Measurements from ENCODE around the gene CNOT6.

DNA sequence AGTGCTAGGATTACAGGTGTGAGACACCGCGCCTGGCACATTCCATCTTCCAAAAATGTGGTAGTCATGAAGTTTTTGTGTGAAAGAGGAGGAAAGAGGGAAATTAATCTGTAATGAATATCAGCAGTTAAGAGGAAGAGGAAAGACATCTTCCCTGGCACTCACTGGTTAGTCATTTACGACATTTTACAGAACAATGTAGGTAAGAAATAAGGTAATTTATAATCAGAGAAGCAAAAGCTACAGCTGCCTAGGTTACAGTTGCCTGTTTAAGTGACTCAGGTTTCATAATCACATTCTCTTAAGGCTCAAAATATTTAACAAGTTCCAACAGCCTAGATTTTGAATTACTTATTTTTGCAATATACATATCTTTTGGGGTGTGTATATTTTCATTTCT is 26.9 kb downstream of the CNOT6 start:
- TF ChIP-seq, protein P1, sequence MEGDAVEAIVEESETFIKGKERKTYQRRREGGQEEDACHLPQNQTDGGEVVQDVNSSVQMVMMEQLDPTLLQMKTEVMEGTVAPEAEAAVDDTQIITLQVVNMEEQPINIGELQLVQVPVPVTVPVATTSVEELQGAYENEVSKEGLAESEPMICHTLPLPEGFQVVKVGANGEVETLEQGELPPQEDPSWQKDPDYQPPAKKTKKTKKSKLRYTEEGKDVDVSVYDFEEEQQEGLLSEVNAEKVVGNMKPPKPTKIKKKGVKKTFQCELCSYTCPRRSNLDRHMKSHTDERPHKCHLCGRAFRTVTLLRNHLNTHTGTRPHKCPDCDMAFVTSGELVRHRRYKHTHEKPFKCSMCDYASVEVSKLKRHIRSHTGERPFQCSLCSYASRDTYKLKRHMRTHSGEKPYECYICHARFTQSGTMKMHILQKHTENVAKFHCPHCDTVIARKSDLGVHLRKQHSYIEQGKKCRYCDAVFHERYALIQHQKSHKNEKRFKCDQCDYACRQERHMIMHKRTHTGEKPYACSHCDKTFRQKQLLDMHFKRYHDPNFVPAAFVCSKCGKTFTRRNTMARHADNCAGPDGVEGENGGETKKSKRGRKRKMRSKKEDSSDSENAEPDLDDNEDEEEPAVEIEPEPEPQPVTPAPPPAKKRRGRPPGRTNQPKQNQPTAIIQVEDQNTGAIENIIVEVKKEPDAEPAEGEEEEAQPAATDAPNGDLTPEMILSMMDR (conservative IDR thresholded peaks at IDR 0.05; ENCODE audit: low read depth, low read length), result no peak
- no peak for TF ChIP-seq EZH2 (IDR thresholded peaks at IDR 0.05; ENCODE audit: borderline replicate concordance, low read depth, low read length, poor library complexity, severe bottlenecking)
